ENCODE measurements around the gene GPR162. TPM values are rescaled to one million over a fixed set of nuclear protein-coding genes. Genes with fewer than 3 reads are reported as not detected.

Gene GPR162
- total RNA-seq, 1 experiment from 2014 or later: 2.4 TPM

DNA sequence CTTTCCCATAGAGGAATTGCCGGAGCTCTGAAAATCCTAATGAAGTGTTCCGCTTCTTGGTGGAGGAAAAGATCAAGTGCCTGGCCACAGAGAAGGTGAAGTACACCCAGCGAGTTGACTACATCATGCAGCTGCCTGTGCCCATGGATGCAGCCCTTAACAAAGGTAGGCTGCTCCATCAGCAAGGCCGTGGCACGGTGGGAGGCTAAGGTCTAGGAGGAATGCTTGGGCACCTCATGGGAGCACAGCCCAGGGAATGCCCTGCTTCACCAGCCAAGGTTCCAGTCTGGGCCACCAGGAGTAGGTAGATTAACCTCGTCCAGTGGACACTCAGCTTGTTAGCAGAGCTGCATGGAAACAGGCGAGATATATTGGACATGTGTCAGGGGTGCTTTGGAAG is 39.3 kb downstream of the GPR162 start:
- no peaks in the 10 kb centered on the region for H3K79me2 ChIP-seq (ENCODE audit: low read depth)
- no peaks in the 10 kb centered on the region for H3K9me2 ChIP-seq (ENCODE audit: insufficient read depth)
- H3K4me1 ChIP-seq (replicated peaks; ENCODE audit: insufficient read depth): no peaks in the 10 kb centered on the region
- TF ChIP-seq EZH2 (IDR thresholded peaks at IDR 0.05; ENCODE audit: low read depth): no peak
- TF ChIP-seq, protein P1, sequence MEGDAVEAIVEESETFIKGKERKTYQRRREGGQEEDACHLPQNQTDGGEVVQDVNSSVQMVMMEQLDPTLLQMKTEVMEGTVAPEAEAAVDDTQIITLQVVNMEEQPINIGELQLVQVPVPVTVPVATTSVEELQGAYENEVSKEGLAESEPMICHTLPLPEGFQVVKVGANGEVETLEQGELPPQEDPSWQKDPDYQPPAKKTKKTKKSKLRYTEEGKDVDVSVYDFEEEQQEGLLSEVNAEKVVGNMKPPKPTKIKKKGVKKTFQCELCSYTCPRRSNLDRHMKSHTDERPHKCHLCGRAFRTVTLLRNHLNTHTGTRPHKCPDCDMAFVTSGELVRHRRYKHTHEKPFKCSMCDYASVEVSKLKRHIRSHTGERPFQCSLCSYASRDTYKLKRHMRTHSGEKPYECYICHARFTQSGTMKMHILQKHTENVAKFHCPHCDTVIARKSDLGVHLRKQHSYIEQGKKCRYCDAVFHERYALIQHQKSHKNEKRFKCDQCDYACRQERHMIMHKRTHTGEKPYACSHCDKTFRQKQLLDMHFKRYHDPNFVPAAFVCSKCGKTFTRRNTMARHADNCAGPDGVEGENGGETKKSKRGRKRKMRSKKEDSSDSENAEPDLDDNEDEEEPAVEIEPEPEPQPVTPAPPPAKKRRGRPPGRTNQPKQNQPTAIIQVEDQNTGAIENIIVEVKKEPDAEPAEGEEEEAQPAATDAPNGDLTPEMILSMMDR (conservative IDR thresholded peaks at IDR 0.05): no peak
- no peaks in the 10 kb centered on the region for H4K20me1 ChIP-seq (ENCODE audit: insufficient read depth)
- no peaks in the 10 kb centered on the region for H3K9me3 ChIP-seq (ENCODE audit: insufficient read depth, low read depth)
- no peak overlapping the region for H3K27ac ChIP-seq
- POLR2A ChIA-PET (ENCODE audit: unreplicated experiment): no interaction called here
- no peak for DNase-seq
- H3K27me3 ChIP-seq (ENCODE audit: insufficient read depth, low read depth): no peaks in the 10 kb centered on the region
- no peak overlapping the region for H3K4me3 ChIP-seq
- intact Hi-C loops (cut with micrococcal nuclease; ENCODE audit: unreplicated experiment): no loop called here
- no peak overlapping the region for H3K4me2 ChIP-seq
- no TSS peak for BruUV-seq (replicated peaks)
- peaks cover 15% of the 10 kb centered on the region; the same call in 1 of the 2 replicates for H3F3A ChIP-seq (ENCODE audit: insufficient read depth, low read depth)
- H2AFZ ChIP-seq: no peak overlapping the region
- peaks cover 33% of the 10 kb centered on the region for H3K36me3 ChIP-seq (ENCODE audit: low read depth)
- CTCF ChIA-PET: no interaction called here

DNA sequence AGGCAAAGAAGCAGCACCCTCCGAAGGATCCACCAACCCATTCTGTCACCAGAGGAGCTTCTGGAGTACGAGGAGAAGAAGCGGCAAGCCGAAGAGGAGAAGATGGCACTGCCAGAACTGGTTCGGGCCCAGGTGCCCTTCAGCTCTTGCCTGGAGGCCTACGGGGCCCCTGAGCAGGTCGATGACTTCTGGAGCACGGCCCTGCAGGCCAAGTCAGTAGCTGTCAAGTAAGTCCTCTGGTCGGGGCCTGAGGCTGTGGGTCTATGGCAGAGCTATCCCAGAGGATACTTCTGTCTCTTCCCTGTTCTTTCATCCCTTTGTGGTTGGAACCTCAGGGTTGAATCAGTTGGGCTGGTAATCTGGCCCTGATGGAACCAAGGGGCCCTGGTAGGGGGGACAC is 39.8 kb downstream of the GPR162 start:
- no peaks in the 10 kb centered on the region for H3K9me2 ChIP-seq (ENCODE audit: insufficient read depth)
- ChIA-PET POLR2A (ENCODE audit: unreplicated experiment) (no interaction called here), CTCF (interaction anchor here (0.6 kb wide), 1 partner anchor 33 kb away, joined by 9 read pairs; no protein-coding TSS in a partner anchor)
- no peak for DNase-seq
- H4K20me1 ChIP-seq (ENCODE audit: insufficient read depth): no peaks in the 10 kb centered on the region
- H3K4me2 ChIP-seq: no peak overlapping the region
- no peak overlapping the region for H3K27ac ChIP-seq
- H3K79me2 ChIP-seq (ENCODE audit: low read depth): no peaks in the 10 kb centered on the region
- H3K4me3 ChIP-seq: no peak overlapping the region
- H3F3A ChIP-seq (ENCODE audit: insufficient read depth, low read depth): peaks cover 16% of the 10 kb centered on the region; the same call in 1 of the 2 replicates
- H3K4me1 ChIP-seq (replicated peaks; ENCODE audit: insufficient read depth): no peaks in the 10 kb centered on the region
- no TSS peak for BruUV-seq (replicated peaks)
- H2AFZ ChIP-seq: no peak overlapping the region
- no peak for TF ChIP-seq EZH2 (IDR thresholded peaks at IDR 0.05; ENCODE audit: low read depth)
- TF ChIP-seq, protein P1 (conservative IDR thresholded peaks at IDR 0.05): no peak
- intact Hi-C loops (cut with micrococcal nuclease; ENCODE audit: unreplicated experiment): no loop called here
- no peaks in the 10 kb centered on the region for H3K27me3 ChIP-seq (ENCODE audit: insufficient read depth, low read depth)
- H3K36me3 ChIP-seq (ENCODE audit: low read depth): peaks cover 31% of the 10 kb centered on the region
- no peaks in the 10 kb centered on the region for H3K9me3 ChIP-seq (ENCODE audit: insufficient read depth, low read depth)

DNA sequence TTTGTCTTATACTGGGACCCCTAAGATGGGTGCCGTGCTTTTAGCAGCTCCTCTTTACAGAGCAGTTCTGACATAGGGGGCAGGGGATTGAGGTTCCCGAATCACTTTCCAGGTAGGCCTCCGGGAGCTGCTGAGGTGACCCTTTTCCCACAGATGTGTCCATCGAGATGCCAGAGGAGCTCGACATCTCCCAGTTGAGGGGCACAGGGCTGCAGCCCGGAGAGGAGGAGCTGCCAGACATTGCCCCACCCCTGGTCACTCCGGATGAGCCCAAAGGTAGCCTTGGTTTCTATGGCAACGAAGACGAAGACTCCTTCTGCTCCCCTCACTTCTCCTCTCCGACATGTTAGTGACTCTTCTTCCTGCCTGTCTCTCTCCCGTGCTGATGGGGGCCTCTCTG is 41.4 kb downstream of the GPR162 start:
- intact Hi-C loops (cut with micrococcal nuclease; ENCODE audit: unreplicated experiment): no loop called here
- H3K79me2 ChIP-seq (ENCODE audit: low read depth): peaks cover 7% of the 10 kb centered on the region
- no peak overlapping the region for H3K27ac ChIP-seq
- H3K9me2 ChIP-seq (ENCODE audit: insufficient read depth): no peaks in the 10 kb centered on the region
- peaks cover 20% of the 10 kb centered on the region; the same call in 1 of the 2 replicates for H3K36me3 ChIP-seq (ENCODE audit: low read depth)
- H3K27me3 ChIP-seq (ENCODE audit: insufficient read depth, low read depth): no peaks in the 10 kb centered on the region
- H3F3A ChIP-seq (ENCODE audit: insufficient read depth, low read depth): peaks cover 25% of the 10 kb centered on the region; the same call in 1 of the 2 replicates
- peaks cover 5% of the 10 kb centered on the region; the same call in 1 of the 2 replicates for H3K4me1 ChIP-seq (replicated peaks; ENCODE audit: insufficient read depth)
- H3K4me2 ChIP-seq: no peak overlapping the region
- H3K4me3 ChIP-seq: no peak overlapping the region
- DNase-seq: no peak
- H2AFZ ChIP-seq: no peak overlapping the region
- H4K20me1 ChIP-seq (ENCODE audit: insufficient read depth): peaks cover 1% of the 10 kb centered on the region
- BruUV-seq (replicated peaks): no TSS peak
- ChIA-PET POLR2A (ENCODE audit: unreplicated experiment) (no interaction called here), CTCF (no interaction called here)
- TF ChIP-seq EZH2 (IDR thresholded peaks at IDR 0.05; ENCODE audit: low read depth): no peak
- TF ChIP-seq, protein P1 (conservative IDR thresholded peaks at IDR 0.05): no peak
- H3K9me3 ChIP-seq (ENCODE audit: insufficient read depth, low read depth): no peaks in the 10 kb centered on the region

Measured in PC-9 (cell line).